Ishikawa (cell line): ENCODE measurements around the gene ZNF669.
A peak's percentile ranks its signal among the peaks of the same experiment; 100 is the strongest.

ENCODE experiments used
- CEBPB ChIP-seq: IDR thresholded peaks from 2 replicates; pipeline ENCODE4 v1.6.1; 2012
- CREB1 ChIP-seq: IDR thresholded peaks from 2 replicates; pipeline ENCODE4 v1.6.1; 2012; ENCODE audit warnings: low read depth
- EGR1 ChIP-seq: IDR thresholded peaks from 2 replicates; pipeline ENCODE4 v1.6.1; 2012
- EP300 ChIP-seq: IDR thresholded peaks from 2 replicates; pipeline ENCODE4 v1.6.1; 2012; ENCODE audit warnings: borderline replicate concordance
- FOXM1 ChIP-seq: IDR thresholded peaks from 2 replicates; pipeline ENCODE4 v1.6.1; 2012; ENCODE audit warnings: low read depth, borderline replicate concordance
- MAX ChIP-seq: IDR thresholded peaks from 2 replicates; pipeline ENCODE4 v1.6.1; 2012
- NFIC ChIP-seq: IDR thresholded peaks from 2 replicates; pipeline ENCODE4 v1.6.1; 2012
- RAD21 ChIP-seq: IDR thresholded peaks from 2 replicates; pipeline ENCODE4 v1.6.1; 2012; ENCODE audit warnings: low read depth
- TAF1 ChIP-seq: IDR thresholded peaks from 2 replicates; pipeline ENCODE4 v1.6.1; 2012; ENCODE audit warnings: low read depth, mild to moderate bottlenecking
- TCF12 ChIP-seq: IDR thresholded peaks from 2 replicates; pipeline ENCODE4 v1.6.1; 2012; ENCODE audit warnings: low read depth
- TEAD4 ChIP-seq: IDR thresholded peaks from 2 replicates; pipeline ENCODE4 v1.6.1; 2012
- USF1 ChIP-seq: IDR thresholded peaks from 2 replicates; pipeline ENCODE4 v1.6.1; 2012
- YY1 ChIP-seq: IDR thresholded peaks from 2 replicates; pipeline ENCODE4 v1.6.1; 2012; ENCODE audit warnings: low read depth
- ZBTB7A ChIP-seq: IDR thresholded peaks from 2 replicates; pipeline ENCODE4 v1.6.1; 2012; ENCODE audit warnings: low read depth
- TF ChIP-seq, protein P1 (sequence below): IDR thresholded peaks from 2 replicates; pipeline ENCODE4 v1.6.1; 2012; ENCODE audit warnings: low read depth, mild to moderate bottlenecking

ZNF669 gene

DNA sequence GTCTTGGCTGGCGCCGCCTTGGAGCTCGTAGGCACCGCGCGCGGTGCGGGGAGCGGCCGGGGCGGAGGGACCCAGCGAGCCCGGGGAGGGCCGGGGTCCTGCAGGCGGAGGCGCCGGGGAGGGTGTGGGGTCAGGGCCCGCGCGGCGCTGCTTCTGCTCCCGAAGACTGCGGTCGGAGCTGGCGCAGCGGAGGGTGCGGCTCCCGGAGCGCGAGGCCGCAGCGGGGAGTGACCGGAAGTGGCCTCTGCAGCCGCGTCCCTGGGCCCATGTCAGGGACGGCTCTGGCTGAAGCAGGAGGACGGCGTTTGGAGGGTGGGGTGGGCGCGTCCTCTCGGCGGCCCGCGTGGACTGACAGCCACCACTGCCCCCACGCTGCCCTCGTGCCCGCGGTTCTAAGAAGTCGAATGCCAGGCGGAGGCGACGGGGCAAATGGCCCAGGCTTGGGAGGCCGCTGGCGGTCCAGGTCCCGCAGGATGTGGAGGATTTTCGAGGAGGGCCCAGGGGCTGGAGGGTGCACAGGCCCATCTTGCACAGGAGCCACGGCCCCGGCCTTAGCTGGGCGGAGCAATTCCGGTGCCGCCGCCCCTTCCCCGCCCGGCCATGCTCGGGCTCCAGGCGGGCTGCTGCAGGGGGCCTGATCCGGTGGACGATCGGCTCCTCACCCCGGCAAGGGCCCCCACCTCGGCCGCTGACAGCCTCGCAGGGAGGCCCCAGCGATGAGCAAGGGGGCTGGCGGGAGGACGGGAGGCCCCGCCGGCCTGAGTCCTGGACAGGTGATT lies 7.7 kb upstream of the ZNF669 start:
- TF ChIP-seq FOXM1 (no peak), NFIC (peak; percentile 11; the same call in 1 of the 2 replicates), TEAD4 (no peak), USF1 (0 out of 2 replicates have a peak, but pooled peaks have one; percentile 5), YY1 (peak; percentile 50; the same call in 1 of the 2 replicates), ZBTB7A (peak; percentile 66; the same call in 1 of the 2 replicates), TCF12 (peak; percentile 48), CREB1 (no peak), RAD21 (no peak; the same call in 1 of the 2 replicates), EP300 (no peak; the same call in 1 of the 2 replicates), TAF1 (peak; percentile 61), EGR1 (no peak), MAX (peak; percentile 80)
- TF ChIP-seq, protein P1, sequence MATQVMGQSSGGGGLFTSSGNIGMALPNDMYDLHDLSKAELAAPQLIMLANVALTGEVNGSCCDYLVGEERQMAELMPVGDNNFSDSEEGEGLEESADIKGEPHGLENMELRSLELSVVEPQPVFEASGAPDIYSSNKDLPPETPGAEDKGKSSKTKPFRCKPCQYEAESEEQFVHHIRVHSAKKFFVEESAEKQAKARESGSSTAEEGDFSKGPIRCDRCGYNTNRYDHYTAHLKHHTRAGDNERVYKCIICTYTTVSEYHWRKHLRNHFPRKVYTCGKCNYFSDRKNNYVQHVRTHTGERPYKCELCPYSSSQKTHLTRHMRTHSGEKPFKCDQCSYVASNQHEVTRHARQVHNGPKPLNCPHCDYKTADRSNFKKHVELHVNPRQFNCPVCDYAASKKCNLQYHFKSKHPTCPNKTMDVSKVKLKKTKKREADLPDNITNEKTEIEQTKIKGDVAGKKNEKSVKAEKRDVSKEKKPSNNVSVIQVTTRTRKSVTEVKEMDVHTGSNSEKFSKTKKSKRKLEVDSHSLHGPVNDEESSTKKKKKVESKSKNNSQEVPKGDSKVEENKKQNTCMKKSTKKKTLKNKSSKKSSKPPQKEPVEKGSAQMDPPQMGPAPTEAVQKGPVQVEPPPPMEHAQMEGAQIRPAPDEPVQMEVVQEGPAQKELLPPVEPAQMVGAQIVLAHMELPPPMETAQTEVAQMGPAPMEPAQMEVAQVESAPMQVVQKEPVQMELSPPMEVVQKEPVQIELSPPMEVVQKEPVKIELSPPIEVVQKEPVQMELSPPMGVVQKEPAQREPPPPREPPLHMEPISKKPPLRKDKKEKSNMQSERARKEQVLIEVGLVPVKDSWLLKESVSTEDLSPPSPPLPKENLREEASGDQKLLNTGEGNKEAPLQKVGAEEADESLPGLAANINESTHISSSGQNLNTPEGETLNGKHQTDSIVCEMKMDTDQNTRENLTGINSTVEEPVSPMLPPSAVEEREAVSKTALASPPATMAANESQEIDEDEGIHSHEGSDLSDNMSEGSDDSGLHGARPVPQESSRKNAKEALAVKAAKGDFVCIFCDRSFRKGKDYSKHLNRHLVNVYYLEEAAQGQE = no peak; the same call in 1 of the 2 replicates

DNA sequence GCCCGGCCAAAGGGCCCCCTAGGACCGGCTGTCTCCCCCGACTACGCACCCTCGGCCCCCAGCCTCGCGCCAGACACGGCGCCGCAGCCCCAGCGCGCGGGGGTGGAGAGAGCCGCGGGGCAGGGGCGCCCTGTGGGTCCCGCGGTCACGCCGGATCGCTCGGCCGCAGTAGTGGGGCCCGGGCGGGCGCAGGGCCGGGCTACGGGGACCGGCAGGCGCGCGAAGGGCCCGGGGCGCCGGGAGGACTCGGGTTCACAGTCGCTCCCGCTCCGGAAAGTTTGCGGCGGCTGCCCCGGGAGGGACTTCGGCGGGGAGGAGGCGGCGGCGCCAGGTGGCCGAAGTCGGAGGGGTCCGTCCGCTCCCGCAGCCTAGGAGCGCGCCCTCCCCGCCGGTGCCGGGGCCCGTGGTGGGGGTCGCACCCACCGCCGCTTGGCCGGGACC lies 7.1 kb upstream of the ZNF669 start:
- TF ChIP-seq, protein P1 = no peak
- TF ChIP-seq ZBTB7A = 0 out of 2 replicates have a peak, but pooled peaks have one; percentile 8

- TF ChIP-seq, protein P1 = no peak
- TF ChIP-seq ZBTB7A (no peak), EP300 (no peak), CEBPB (no peak), NFIC (no peak), TEAD4 (no peak), EGR1 (no peak), FOXM1 (no peak), MAX (no peak), RAD21 (no peak), TAF1 (no peak), USF1 (no peak), TCF12 (no peak), YY1 (no peak), CREB1 (no peak)
Measured at GRCh38 chr1:247110627-247111258, 6.6 kb upstream of the ZNF669 start.

GRCh38 chr1:247107694-247108093 lies 3.5 kb upstream of the ZNF669 start:
- TF ChIP-seq, protein P1 = no peak
- TF ChIP-seq YY1 (no peak), MAX (no peak), EGR1 (no peak), TCF12 (no peak), RAD21 (no peak), EP300 (no peak), TAF1 (no peak), ZBTB7A (no peak), NFIC (no peak), FOXM1 (no peak), USF1 (no peak), CREB1 (no peak), TEAD4 (no peak), CEBPB (no peak)
